Activated naive CD8-positive, alpha-beta T cell treated with anti-CD3 and anti-CD28 coated beads, Interleukin-2, amount 50 U/mL, for 24 hours (primary cell): ENCODE results near the gene TLR2.
A peak's percentile ranks its signal among the peaks of the same experiment; 100 is the strongest.

Source experiments
- ATAC-seq: fragments of 150-1000 bp; cut with Tn5 transposase; one replicate; pipeline ENCODE4 v1.10.0; 2021
- DNase-seq: peaks from one replicate; pipeline ENCODE4 v3.0.0; 2021
- H3K27ac Mint-ChIP-seq: one replicate; pipeline ENCODE4 v1.8.0; 2021; ENCODE audit warnings: mild to moderate bottlenecking, mixed read lengths
- H3K27me3 Mint-ChIP-seq: one replicate; pipeline ENCODE4 v1.8.0; 2021; ENCODE audit warnings: mixed read lengths
- H3K36me3 Mint-ChIP-seq: one replicate; pipeline ENCODE4 v1.8.0; 2021; ENCODE audit warnings: low read depth, mixed read lengths
- H3K4me1 Mint-ChIP-seq: one replicate; pipeline ENCODE4 v1.8.0; 2021; ENCODE audit warnings: mixed read lengths
- H3K4me3 Mint-ChIP-seq: one replicate; pipeline ENCODE4 v1.8.0; 2021; ENCODE audit warnings: mild to moderate bottlenecking, moderate library complexity, mixed read lengths
- H3K9me3 Mint-ChIP-seq: one replicate; pipeline ENCODE4 v1.8.0; 2021; ENCODE audit warnings: mixed read lengths

The TLR2 gene

GRCh38 chr4:153684182-153684970 is at the start of gene TLR2:
Gene TLR2 (plus strand): TSS chr4:153684280. CDS start chr4:153702908, 18,628 bp downstream.
- Mint-ChIP-seq H3K36me3 (peaks cover 16% of the 10 kb centered on the region), H3K4me3 (peak within 1 kb of the TSS; percentile 76), H3K9me3 (peaks cover 9% of the 10 kb centered on the region), H3K27ac (no peak within 1 kb of the TSS), H3K4me1 (peaks cover 11% of the 10 kb centered on the region), H3K27me3 (peaks cover 29% of the 10 kb centered on the region)
- ATAC-seq, result peak; percentile 91
- DNase-seq, result peak; percentile 68

DNA sequence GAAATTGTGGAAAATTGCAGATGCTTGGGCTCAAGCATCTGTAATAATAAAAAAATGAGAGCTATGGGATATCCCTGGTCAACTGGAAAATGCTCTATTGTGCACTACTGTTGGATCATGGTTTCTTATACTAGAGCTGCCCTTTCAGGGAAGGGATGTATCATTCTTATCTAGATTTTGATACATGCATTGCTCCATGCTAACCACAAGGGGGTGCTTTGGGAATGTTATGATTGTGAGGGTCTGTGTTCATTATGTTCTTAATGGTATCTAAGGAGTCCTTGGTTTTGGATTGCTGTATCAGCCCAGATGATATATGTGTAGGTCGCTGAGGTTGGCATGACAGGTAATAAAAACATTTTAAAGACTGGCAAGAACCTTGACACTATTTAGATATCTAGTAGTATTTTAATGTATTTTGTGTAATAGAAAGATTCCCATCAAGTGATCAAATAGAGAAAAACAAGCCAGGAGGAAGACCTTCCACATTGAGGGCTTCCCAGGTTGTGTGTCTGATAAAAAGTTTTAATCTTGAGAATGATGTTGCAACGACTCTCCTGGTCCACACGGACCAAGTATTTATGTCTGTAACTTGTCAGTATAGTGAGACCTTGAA is 49.2 kb upstream of the TLR2 start:
- H3K27me3 Mint-ChIP-seq, result no peaks in the 10 kb centered on the region
- no peaks in the 10 kb centered on the region for H3K4me1 Mint-ChIP-seq
- no peaks in the 10 kb centered on the region for H3K9me3 Mint-ChIP-seq
- DNase-seq, result no peak
- ATAC-seq, result no peak
- H3K36me3 Mint-ChIP-seq, result peaks cover 46% of the 10 kb centered on the region
- peak overlapping the region; percentile 22 for H3K27ac Mint-ChIP-seq
- H3K4me3 Mint-ChIP-seq, result no peak overlapping the region

DNA sequence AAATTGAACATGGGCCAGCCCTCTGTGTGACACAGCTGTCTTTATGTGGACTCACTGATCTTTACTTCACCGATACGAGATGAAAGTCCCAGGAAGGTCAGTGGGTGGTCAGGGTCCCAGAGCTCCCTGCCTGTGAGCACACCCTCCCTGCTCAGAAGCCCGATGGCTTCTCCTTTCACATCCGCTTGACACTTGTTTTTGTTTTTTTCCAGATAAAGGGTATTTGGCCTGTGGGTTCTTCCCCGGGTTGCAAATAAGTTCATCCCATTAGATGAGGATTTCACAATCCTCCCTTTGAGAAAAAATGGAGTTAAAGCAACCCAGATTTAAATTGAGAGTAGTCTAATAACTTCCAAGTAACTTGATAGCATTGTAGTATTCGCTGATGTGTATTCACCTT is 48.2 kb upstream of the TLR2 start:
- no peak for ATAC-seq
- no peaks in the 10 kb centered on the region for H3K4me1 Mint-ChIP-seq
- H3K27me3 Mint-ChIP-seq, result no peaks in the 10 kb centered on the region
- no peak for DNase-seq
- H3K36me3 Mint-ChIP-seq, result peaks cover 36% of the 10 kb centered on the region
- no peaks in the 10 kb centered on the region for H3K9me3 Mint-ChIP-seq
- no peak overlapping the region for H3K27ac Mint-ChIP-seq
- no peak overlapping the region for H3K4me3 Mint-ChIP-seq

- Mint-ChIP-seq H3K4me3 (no peak overlapping the region), H3K4me1 (peaks cover 6% of the 10 kb centered on the region), H3K27me3 (no peaks in the 10 kb centered on the region), H3K27ac (no peak overlapping the region), H3K9me3 (no peaks in the 10 kb centered on the region), H3K36me3 (peaks cover 33% of the 10 kb centered on the region)
- no peak for DNase-seq
- no peak for ATAC-seq
Measured at GRCh38 chr4:153637201-153637600, 46.9 kb upstream of the TLR2 start.

- DNase-seq, result no peak
- H3K27ac Mint-ChIP-seq, result no peak overlapping the region
- no peak for ATAC-seq
- no peak overlapping the region for H3K4me3 Mint-ChIP-seq
- H3K9me3 Mint-ChIP-seq, result no peaks in the 10 kb centered on the region
- H3K4me1 Mint-ChIP-seq, result peaks cover 7% of the 10 kb centered on the region
- H3K27me3 Mint-ChIP-seq, result no peaks in the 10 kb centered on the region
- peaks cover 33% of the 10 kb centered on the region for H3K36me3 Mint-ChIP-seq
Measured at GRCh38 chr4:153638011-153638410, 46.1 kb upstream of the TLR2 start.

- Mint-ChIP-seq H3K27me3 (no peaks in the 10 kb centered on the region), H3K36me3 (peaks cover 29% of the 10 kb centered on the region), H3K9me3 (no peaks in the 10 kb centered on the region), H3K27ac (no peak overlapping the region), H3K4me1 (peaks cover 10% of the 10 kb centered on the region), H3K4me3 (no peak overlapping the region)
- ATAC-seq (no peak), DNase-seq (no peak)
Measured at GRCh38 chr4:153638999-153639398, 45.1 kb upstream of the TLR2 start.

DNA sequence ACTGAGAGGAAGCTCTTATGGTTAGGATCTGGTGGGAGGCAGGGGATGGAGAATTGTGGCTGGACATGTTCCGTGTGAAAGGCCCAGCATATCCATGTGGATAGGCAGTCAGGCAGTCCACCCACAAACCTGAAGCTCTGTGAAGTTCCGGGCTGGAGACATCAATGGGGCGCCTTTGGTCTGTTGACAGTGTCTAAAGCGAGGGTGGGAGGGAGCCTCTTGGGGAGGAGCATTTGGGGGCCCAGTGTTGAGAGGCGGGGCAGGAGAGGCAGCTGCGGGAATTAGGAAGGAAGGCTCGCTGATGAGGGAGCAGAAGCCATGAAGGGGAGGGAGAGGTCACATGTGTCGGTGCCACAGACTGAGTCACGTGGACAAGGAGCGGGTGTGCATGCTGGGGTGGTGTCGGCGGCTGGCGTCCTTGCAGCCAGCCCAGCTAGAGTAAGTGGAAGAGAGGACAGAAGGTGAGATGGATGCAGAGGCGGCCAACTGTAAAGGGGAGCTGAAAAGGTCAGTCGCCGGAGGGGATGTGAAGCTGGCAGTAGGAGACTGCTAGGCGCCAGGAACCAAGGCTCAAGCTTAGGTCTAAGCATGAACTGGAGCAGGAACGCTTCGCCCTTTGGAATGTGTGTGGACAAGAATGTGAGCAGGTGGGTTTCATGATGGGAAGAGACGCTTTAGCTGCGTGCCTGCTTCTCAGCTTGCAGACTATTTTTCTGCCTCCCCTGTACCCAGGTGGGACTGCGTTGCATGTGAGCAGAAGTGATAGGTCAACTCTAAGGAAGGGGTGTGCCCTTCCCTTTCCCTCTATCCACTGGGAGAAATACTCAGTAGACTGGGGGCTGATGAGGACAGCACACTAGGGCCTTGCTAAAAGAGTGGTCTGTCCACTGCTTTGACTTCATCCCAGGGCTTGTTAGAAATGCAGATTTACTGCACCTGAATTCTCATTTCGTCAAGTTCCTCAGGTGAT is 44.0 kb upstream of the TLR2 start:
- Mint-ChIP-seq H3K36me3 (peaks cover 18% of the 10 kb centered on the region), H3K4me1 (peaks cover 10% of the 10 kb centered on the region), H3K27ac (peak overlapping the region; percentile 26), H3K9me3 (peaks cover under 1% of the 10 kb centered on the region), H3K4me3 (no peak overlapping the region), H3K27me3 (no peaks in the 10 kb centered on the region)
- ATAC-seq (no peak), DNase-seq (no peak)

DNA sequence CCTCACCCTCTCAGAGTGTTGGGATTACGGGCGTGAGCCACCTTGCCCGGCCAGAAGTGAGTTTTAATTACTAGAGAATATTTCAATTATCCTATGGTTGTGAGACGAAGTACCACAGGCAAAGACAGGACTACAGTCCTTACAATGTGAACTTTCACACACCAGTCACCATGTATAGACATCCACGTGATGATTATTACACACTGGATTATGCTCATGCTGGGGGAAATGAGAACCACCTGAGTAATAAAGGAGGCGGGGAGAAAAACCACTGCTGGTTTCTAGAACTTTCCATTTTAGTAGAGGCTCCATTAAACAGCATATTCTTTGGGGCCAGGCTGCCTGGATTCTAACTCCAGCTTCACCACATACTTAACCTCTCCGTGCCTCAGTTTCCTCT is 42.5 kb upstream of the TLR2 start:
- H3K27ac Mint-ChIP-seq, result no peak overlapping the region
- no peak for DNase-seq
- H3K4me1 Mint-ChIP-seq, result peaks cover 10% of the 10 kb centered on the region
- no peak for ATAC-seq
- peaks cover 6% of the 10 kb centered on the region for H3K36me3 Mint-ChIP-seq
- H3K27me3 Mint-ChIP-seq, result no peaks in the 10 kb centered on the region
- H3K4me3 Mint-ChIP-seq, result no peak overlapping the region
- H3K9me3 Mint-ChIP-seq, result peaks cover 4% of the 10 kb centered on the region

DNA sequence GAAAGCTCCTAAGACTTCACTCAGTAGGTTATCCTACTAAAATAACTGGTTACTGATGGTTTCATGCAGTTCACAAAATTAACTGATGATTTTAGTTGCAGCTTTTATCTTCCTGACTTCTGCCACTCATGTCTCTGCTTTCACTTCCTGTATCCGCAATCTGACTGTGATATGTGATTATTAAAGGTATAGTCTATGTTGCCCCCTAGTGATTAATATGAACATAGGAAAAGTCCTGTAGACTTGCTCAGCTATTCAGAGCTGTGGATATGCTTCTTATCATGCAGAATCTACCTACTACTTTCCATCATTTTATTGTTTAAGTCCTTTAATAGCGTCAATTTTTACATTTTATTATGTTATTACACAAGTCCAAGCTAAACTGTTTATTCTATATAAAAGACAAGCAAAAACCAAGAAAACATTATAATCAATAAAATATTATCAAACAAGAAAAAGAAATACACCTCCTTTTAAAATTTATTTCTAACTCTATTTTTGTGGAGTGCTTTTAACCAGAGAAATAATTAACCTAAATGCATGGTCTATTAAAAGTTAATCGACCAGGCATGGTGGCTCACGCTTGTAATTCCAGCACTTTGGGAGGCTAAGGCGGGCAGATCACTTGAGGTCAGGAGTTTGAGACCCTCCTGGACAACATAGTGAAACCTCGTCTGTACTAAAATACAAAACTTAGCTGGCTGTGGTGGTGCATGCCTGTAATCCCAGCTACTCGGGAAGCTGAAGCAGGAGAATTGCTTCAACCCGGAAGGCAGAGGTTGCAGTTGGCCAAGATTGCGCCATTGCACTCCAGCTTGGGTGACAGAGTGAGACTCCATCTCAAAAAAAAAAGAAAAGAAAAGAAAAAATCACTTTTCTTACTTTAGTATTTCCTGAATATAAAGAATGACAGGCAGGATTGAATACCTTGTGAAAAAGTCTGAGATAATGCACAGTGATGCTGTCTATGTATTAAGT is 40.4 kb upstream of the TLR2 start:
- ATAC-seq (peak; percentile 82), DNase-seq (no peak)
- H3K27ac Mint-ChIP-seq, result no peak overlapping the region
- H3K4me1 Mint-ChIP-seq, result peaks cover 15% of the 10 kb centered on the region
- no peak overlapping the region for H3K4me3 Mint-ChIP-seq
- H3K27me3 Mint-ChIP-seq, result no peaks in the 10 kb centered on the region
- H3K36me3 Mint-ChIP-seq, result no peaks in the 10 kb centered on the region
- peaks cover 4% of the 10 kb centered on the region for H3K9me3 Mint-ChIP-seq

DNA sequence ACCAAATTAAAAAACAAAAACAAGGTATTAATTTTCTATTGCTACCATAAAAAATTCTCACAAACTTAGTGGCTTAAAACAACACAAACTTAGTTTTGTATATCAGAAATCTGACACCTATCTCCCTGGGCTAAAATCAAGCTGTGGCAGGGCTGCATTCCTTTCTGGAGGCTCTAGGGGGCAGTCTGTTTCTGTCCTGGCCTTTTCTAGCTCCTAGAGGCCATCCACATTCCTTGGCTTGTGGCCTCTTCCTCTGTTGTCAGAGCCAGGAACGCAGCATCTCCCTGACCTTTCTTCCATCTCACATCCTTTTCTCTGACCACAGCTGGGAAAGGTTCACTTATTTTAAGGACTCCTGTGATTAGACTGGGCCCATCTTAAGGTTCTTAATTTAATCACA is 38.9 kb upstream of the TLR2 start:
- Mint-ChIP-seq H3K9me3 (peaks cover 4% of the 10 kb centered on the region), H3K27me3 (no peaks in the 10 kb centered on the region), H3K4me1 (peaks cover 19% of the 10 kb centered on the region), H3K27ac (no peak overlapping the region), H3K36me3 (no peaks in the 10 kb centered on the region), H3K4me3 (no peak overlapping the region)
- DNase-seq, result no peak
- ATAC-seq, result no peak

DNA sequence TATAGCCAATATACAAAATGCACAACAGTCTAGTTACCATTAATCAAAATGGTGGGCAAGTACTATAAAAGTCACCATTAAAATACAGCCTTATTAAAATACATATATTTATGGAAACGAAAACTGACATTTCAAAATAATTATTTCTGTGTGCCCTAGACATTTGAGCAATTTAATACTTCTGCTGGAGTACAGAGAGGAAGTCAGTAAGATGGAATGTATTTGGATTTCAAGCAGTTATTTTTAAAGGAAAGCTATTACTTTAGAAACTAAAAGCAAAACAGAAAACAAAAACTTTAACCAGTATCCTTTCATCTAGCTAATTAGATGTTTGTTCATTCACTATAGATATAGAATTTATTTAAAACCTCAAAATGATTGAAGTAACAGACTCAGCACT is 37.8 kb upstream of the TLR2 start:
- Mint-ChIP-seq H3K4me3 (no peak overlapping the region), H3K9me3 (peaks cover 4% of the 10 kb centered on the region), H3K4me1 (peaks cover 28% of the 10 kb centered on the region), H3K27me3 (no peaks in the 10 kb centered on the region), H3K36me3 (no peaks in the 10 kb centered on the region), H3K27ac (no peak overlapping the region)
- DNase-seq (no peak), ATAC-seq (no peak)

GRCh38 chr4:153646978-153647377 is 37.1 kb upstream of the TLR2 start:
- peaks cover 4% of the 10 kb centered on the region for H3K9me3 Mint-ChIP-seq
- H3K27ac Mint-ChIP-seq, result no peak overlapping the region
- no peak for ATAC-seq

DNA sequence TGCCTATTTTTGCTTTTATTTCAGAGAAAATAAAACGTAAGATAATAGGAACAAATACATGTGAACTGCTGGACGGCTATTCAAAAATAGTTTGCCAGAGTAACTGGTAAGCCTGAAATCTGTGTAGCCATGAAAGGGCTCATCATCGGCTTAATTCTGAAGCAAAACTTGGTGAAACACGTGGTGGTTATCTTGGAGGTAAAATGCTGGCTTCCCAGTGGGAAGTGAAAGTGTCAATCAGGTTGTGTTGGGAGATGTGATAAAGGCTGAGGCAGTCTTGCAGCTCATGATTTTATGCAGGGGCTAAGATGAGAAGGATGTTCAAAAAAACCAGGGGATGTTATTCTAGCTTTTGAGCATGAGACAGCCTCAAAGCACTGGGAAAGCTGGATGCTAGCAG is 36.1 kb upstream of the TLR2 start:
- no peaks in the 10 kb centered on the region for H3K27me3 Mint-ChIP-seq
- peaks cover 4% of the 10 kb centered on the region for H3K9me3 Mint-ChIP-seq
- no peak overlapping the region for H3K27ac Mint-ChIP-seq
- no peaks in the 10 kb centered on the region for H3K36me3 Mint-ChIP-seq
- ATAC-seq (no peak), DNase-seq (no peak)
- H3K4me3 Mint-ChIP-seq, result no peak overlapping the region
- H3K4me1 Mint-ChIP-seq, result peaks cover 34% of the 10 kb centered on the region

More at GRCh38 chr4:153646978-153647377, 37.1 kb upstream of the TLR2 start:
- no peaks in the 10 kb centered on the region for H3K36me3 Mint-ChIP-seq
- DNase-seq, result no peak
- peaks cover 32% of the 10 kb centered on the region for H3K4me1 Mint-ChIP-seq
- H3K27me3 Mint-ChIP-seq, result no peaks in the 10 kb centered on the region
- no peak overlapping the region for H3K4me3 Mint-ChIP-seq

DNA sequence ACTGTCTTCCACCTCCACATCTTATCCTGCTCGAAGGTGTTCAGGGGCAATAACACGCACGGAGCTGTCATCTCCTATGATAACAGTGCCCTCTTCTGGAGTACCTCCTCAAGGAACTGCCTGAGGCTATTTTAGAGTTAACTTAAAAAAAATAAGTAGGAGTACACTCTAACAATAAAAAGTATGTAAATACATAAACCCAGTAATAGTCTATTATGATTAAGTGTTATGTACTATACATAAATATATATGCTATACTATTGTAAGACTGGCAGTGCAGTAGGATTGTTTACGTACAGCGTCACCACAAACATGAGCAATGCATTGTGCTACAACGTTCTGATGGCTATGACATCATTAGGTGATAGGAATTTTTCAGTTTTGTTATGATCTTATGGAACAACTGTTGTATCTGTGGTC is 34.5 kb upstream of the TLR2 start:
- H3K27ac Mint-ChIP-seq, result no peak overlapping the region
- peak; percentile 50 for ATAC-seq
- no peak overlapping the region for H3K4me3 Mint-ChIP-seq
- no peak for DNase-seq
- H3K9me3 Mint-ChIP-seq, result peaks cover 4% of the 10 kb centered on the region
- H3K4me1 Mint-ChIP-seq, result peaks cover 30% of the 10 kb centered on the region
- H3K36me3 Mint-ChIP-seq, result no peaks in the 10 kb centered on the region
- no peaks in the 10 kb centered on the region for H3K27me3 Mint-ChIP-seq
